ENCODE results near the gene NBAS.

- TF ChIP-seq CTCF (IDR thresholded peaks at IDR 0.05; ENCODE audit: low read length) (no peak), EZH2 (IDR thresholded peaks at IDR 0.05; ENCODE audit: borderline replicate concordance, low read length) (no peak)
These were observed 102.9 kb downstream of the NBAS start for GRCh38 chr2:15458277-15458676.

All from OCI-LY1 (cell line).